Natural killer cell treated with Interleukin-12 subunit alpha and Interleukin-12 subunit beta and Interleukin-15 and Interleukin-18, amount 100 ng/mL, for 72 hours (primary cell): ENCODE results near the gene RMDN2. TPM values are rescaled to one million over a fixed set of nuclear protein-coding genes. Genes with fewer than 3 reads are reported as not detected.

Experiments
- ATAC-seq, 2 donors: fragments of 150-1000 bp; cut with Tn5 transposase in 1 of 2; sonication (Bioruptor Pico), chemical (Tn5 transposase) in 1 of 2; 2 replicates each; pipeline ENCODE4 v1.10.0; 2021
- DNase-seq: peaks from one replicate; pipeline ENCODE4 v3.0.0; 2022; ENCODE audit warnings: low spot score
- H3K27ac Mint-ChIP-seq, 2 donors: 1 replicate in 1 of 2; 2 replicates in 1 of 2; pipeline ENCODE4 v1.8.0; 2022; ENCODE audit warnings: mixed read lengths in 2 of 2, mild to moderate bottlenecking in 1 of 2, moderate library complexity in 1 of 2
- H3K27me3 Mint-ChIP-seq, 2 donors: 1 replicate in 1 of 2; 2 replicates in 1 of 2; pipeline ENCODE4 v1.8.0; 2022; ENCODE audit warnings: mixed read lengths in 2 of 2
- H3K36me3 Mint-ChIP-seq: one replicate; pipeline ENCODE4 v1.8.0; 2022; ENCODE audit warnings: mixed read lengths
- H3K4me1 Mint-ChIP-seq, 2 donors: 1 replicate in 1 of 2; 2 replicates in 1 of 2; pipeline ENCODE4 v1.8.0; 2022; ENCODE audit warnings: low read depth in 2 of 2, mixed read lengths in 2 of 2, mild to moderate bottlenecking in 1 of 2
- H3K4me3 Mint-ChIP-seq: one replicate; pipeline ENCODE4 v1.8.0; 2022; ENCODE audit warnings: mixed read lengths
- H3K9me3 Mint-ChIP-seq: 2 replicates; pipeline ENCODE4 v1.8.0; 2022; ENCODE audit warnings: mixed read lengths
- total RNA-seq, 2 donors: library from RNA; stranded (reverse); gene quantifications; one replicate each; pipeline ENCODE4 v1.2.3, GENCODE V29; 2022

Gene RMDN2
- total RNA-seq, 2 donors from 2014 or later = 3.2 to 5.5 TPM

GRCh38 chr2:37891846-37892435, 33.1 kb upstream of the RMDN2 start:
- DNase-seq (no peak), ATAC-seq (no peak)
- H3K36me3 Mint-ChIP-seq = no peaks in the 10 kb centered on the region
- peak overlapping the region; percentile 51 to 74 for H3K27ac Mint-ChIP-seq
- H3K4me3 Mint-ChIP-seq = peak overlapping the region; percentile 58
- H3K27me3 Mint-ChIP-seq = peaks cover 0 to 7% of the 10 kb centered on the region in 2 donors
- peaks cover 26 to 27% of the 10 kb centered on the region in 2 donors for H3K4me1 Mint-ChIP-seq
- H3K9me3 Mint-ChIP-seq = no peaks in the 10 kb centered on the region

- Mint-ChIP-seq H3K4me1 (peaks cover 26 to 27% of the 10 kb centered on the region in 2 donors), H3K4me3 (peak overlapping the region; percentile 58), H3K27me3 (peaks cover 0 to 7% of the 10 kb centered on the region in 2 donors), H3K36me3 (no peaks in the 10 kb centered on the region), H3K27ac (peak overlapping the region; percentile 51 to 74), H3K9me3 (no peaks in the 10 kb centered on the region)
- no peak for DNase-seq
- ATAC-seq = peak; percentile 64 to 75
Measured at GRCh38 chr2:37892436-37893114, 32.5 kb upstream of the RMDN2 start.

DNA sequence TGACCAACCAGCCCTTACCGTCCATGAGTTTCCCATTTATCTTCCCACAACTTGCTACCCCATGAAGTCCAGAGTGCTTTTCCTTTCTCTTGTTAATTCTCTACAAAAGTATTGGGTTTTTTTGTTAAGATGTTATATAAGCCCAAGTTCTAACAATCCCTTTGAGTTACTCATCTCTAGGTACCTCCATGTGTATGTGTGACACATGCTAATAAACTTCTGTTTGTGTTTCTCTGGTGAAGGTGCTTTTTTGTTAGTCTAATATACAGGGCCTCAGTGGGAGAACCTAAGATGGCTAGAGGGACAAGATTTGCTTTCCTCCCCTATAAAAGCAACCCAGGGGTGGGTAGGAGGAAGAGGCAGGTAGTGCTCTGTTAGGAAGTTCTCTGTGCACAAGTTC, 31.8 kb upstream of the RMDN2 start:
- ATAC-seq = no peak
- Mint-ChIP-seq H3K27me3 (peaks cover 0 to 3% of the 10 kb centered on the region in 2 donors), H3K4me1 (peaks cover 26 to 27% of the 10 kb centered on the region in 2 donors), H3K4me3 (peak overlapping the region; percentile 27), H3K36me3 (no peaks in the 10 kb centered on the region), H3K27ac (peak overlapping the region; percentile 51 to 74), H3K9me3 (no peaks in the 10 kb centered on the region)
- DNase-seq = no peak

- ATAC-seq = no peak
Measured at GRCh38 chr2:37894047-37894446, 31.0 kb upstream of the RMDN2 start.

GRCh38 chr2:37894601-37895000, 30.5 kb upstream of the RMDN2 start:
- H3K9me3 Mint-ChIP-seq = no peaks in the 10 kb centered on the region
- H3K27ac Mint-ChIP-seq = no peak overlapping the region
- H3K36me3 Mint-ChIP-seq = no peaks in the 10 kb centered on the region
- peaks cover 0 to 3% of the 10 kb centered on the region in 2 donors for H3K27me3 Mint-ChIP-seq
- peaks cover 26 to 27% of the 10 kb centered on the region in 2 donors for H3K4me1 Mint-ChIP-seq
- H3K4me3 Mint-ChIP-seq = no peak overlapping the region
- DNase-seq = no peak
- ATAC-seq = no peak

More at GRCh38 chr2:37894047-37894446, 31.0 kb upstream of the RMDN2 start:
- no peaks in the 10 kb centered on the region for H3K36me3 Mint-ChIP-seq
- DNase-seq = no peak
- no peaks in the 10 kb centered on the region for H3K9me3 Mint-ChIP-seq
- H3K27ac Mint-ChIP-seq = peak overlapping the region; percentile 51 to 74
- H3K27me3 Mint-ChIP-seq = peaks cover 0 to 3% of the 10 kb centered on the region in 2 donors
- H3K4me1 Mint-ChIP-seq = peaks cover 26 to 27% of the 10 kb centered on the region in 2 donors
- no peak overlapping the region for H3K4me3 Mint-ChIP-seq

- ATAC-seq (no peak), DNase-seq (no peak)
- Mint-ChIP-seq H3K4me1 (peaks cover 26 to 27% of the 10 kb centered on the region in 2 donors), H3K36me3 (no peaks in the 10 kb centered on the region), H3K27me3 (peaks cover 0 to 3% of the 10 kb centered on the region in 2 donors), H3K4me3 (no peak overlapping the region), H3K9me3 (no peaks in the 10 kb centered on the region), H3K27ac (no peak overlapping the region)
Measured at GRCh38 chr2:37895140-37895539, 29.9 kb upstream of the RMDN2 start.

GRCh38 chr2:37896319-37896718, 28.8 kb upstream of the RMDN2 start:
- Mint-ChIP-seq H3K4me3 (no peak overlapping the region), H3K36me3 (peaks cover 3% of the 10 kb centered on the region), H3K27me3 (no peaks in the 10 kb centered on the region), H3K27ac (no peak overlapping the region), H3K4me1 (peaks cover 24 to 26% of the 10 kb centered on the region in 2 donors), H3K9me3 (no peaks in the 10 kb centered on the region)
- ATAC-seq = no peak
- no peak for DNase-seq

GRCh38 chr2:37897511-37897910, 27.6 kb upstream of the RMDN2 start:
- no peaks in the 10 kb centered on the region for H3K9me3 Mint-ChIP-seq
- no peak for DNase-seq
- peaks cover 13 to 14% of the 10 kb centered on the region in 2 donors for H3K4me1 Mint-ChIP-seq
- H3K36me3 Mint-ChIP-seq = peaks cover 4% of the 10 kb centered on the region
- ATAC-seq = no peak
- H3K27ac Mint-ChIP-seq = no peak overlapping the region
- H3K27me3 Mint-ChIP-seq = no peaks in the 10 kb centered on the region
- no peak overlapping the region for H3K4me3 Mint-ChIP-seq

GRCh38 chr2:37898448-37898847, 26.6 kb upstream of the RMDN2 start:
- no peak overlapping the region for H3K4me3 Mint-ChIP-seq
- no peaks in the 10 kb centered on the region for H3K9me3 Mint-ChIP-seq
- DNase-seq (no peak), ATAC-seq (no peak)
- peaks cover 4% of the 10 kb centered on the region for H3K36me3 Mint-ChIP-seq
- H3K27me3 Mint-ChIP-seq = no peaks in the 10 kb centered on the region
- H3K4me1 Mint-ChIP-seq = peaks cover 4 to 5% of the 10 kb centered on the region in 2 donors
- H3K27ac Mint-ChIP-seq = no peak overlapping the region

DNA sequence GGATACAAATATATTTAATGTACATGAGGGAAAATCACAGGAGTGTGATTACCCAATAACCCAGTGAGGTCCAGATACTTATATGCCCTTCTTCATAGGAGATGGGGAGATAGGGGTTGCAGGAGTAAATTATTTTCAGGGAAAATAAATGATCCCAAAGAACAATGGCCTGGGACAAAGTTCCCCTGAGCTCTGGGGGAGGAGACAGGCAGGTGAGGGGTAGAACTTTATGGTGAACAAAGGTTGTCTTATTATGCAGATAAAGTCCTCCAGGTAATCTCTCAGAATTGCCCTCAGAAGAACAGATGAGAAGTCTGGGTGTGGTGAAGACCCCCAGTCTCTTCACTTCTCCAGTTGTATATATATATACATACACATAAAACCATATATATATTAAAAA, 22.1 kb upstream of the RMDN2 start:
- no peaks in the 10 kb centered on the region for H3K9me3 Mint-ChIP-seq
- no peak overlapping the region for H3K27ac Mint-ChIP-seq
- ATAC-seq = no peak
- no peak for DNase-seq
- H3K4me3 Mint-ChIP-seq = no peak overlapping the region
- H3K27me3 Mint-ChIP-seq = peaks cover 11 to 14% of the 10 kb centered on the region in 2 donors
- H3K36me3 Mint-ChIP-seq = peaks cover 4% of the 10 kb centered on the region
- no peaks in the 10 kb centered on the region for H3K4me1 Mint-ChIP-seq

- no peak overlapping the region for H3K4me3 Mint-ChIP-seq
- peaks cover 4% of the 10 kb centered on the region for H3K36me3 Mint-ChIP-seq
- no peaks in the 10 kb centered on the region for H3K9me3 Mint-ChIP-seq
- no peaks in the 10 kb centered on the region for H3K4me1 Mint-ChIP-seq
- H3K27ac Mint-ChIP-seq = no peak overlapping the region
- H3K27me3 Mint-ChIP-seq = peaks cover 11 to 14% of the 10 kb centered on the region in 2 donors
- DNase-seq = no peak
- no peak for ATAC-seq
Measured at GRCh38 chr2:37904425-37904824, 20.7 kb upstream of the RMDN2 start.

DNA sequence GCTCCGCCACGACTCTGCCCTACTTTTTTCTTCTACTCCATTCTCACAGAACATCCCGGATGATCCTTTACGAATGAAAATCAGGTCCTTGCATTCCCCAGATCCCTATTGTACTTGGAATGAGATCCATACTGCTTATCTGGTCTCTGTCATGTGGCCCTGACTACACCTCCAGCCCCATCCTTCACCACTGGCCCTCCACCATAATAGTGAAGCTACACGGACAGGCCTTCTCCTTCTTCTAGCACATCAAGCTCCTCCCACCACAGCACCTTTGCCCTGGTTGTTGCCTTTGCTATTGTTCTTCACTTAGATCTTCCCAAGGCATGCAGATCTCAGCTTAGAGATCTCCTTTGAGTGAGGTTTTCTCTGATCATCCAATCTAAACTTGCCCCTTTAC, 20.1 kb upstream of the RMDN2 start:
- no peaks in the 10 kb centered on the region for H3K4me1 Mint-ChIP-seq
- ATAC-seq (no peak), DNase-seq (no peak)
- peaks cover 11 to 14% of the 10 kb centered on the region in 2 donors for H3K27me3 Mint-ChIP-seq
- H3K36me3 Mint-ChIP-seq = peaks cover 4% of the 10 kb centered on the region
- no peak overlapping the region for H3K4me3 Mint-ChIP-seq
- H3K9me3 Mint-ChIP-seq = no peaks in the 10 kb centered on the region
- H3K27ac Mint-ChIP-seq = no peak overlapping the region

DNA sequence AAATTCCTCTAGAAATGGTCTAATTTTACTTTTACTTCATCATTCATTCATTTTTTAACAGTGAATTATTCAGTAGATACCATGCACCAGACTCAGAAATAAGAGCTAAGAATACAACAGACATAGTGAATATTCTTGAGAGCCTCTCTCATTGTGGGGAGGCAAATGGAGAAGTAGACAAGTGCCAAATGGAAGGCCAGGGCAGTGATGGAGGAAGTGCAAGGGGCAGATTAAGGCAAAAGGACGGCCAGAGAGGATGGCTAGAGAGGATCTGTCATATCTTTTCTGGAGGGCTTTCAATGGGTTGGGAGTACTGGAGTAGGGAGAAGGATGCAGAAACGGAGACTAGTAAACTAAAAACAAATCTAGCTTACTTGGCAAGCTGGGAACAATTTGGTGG, 19.0 kb upstream of the RMDN2 start:
- DNase-seq = no peak
- Mint-ChIP-seq H3K27ac (no peak overlapping the region), H3K36me3 (peaks cover 3% of the 10 kb centered on the region), H3K9me3 (no peaks in the 10 kb centered on the region), H3K27me3 (peaks cover 11 to 14% of the 10 kb centered on the region in 2 donors), H3K4me3 (no peak overlapping the region), H3K4me1 (no peaks in the 10 kb centered on the region)
- no peak for ATAC-seq

DNA sequence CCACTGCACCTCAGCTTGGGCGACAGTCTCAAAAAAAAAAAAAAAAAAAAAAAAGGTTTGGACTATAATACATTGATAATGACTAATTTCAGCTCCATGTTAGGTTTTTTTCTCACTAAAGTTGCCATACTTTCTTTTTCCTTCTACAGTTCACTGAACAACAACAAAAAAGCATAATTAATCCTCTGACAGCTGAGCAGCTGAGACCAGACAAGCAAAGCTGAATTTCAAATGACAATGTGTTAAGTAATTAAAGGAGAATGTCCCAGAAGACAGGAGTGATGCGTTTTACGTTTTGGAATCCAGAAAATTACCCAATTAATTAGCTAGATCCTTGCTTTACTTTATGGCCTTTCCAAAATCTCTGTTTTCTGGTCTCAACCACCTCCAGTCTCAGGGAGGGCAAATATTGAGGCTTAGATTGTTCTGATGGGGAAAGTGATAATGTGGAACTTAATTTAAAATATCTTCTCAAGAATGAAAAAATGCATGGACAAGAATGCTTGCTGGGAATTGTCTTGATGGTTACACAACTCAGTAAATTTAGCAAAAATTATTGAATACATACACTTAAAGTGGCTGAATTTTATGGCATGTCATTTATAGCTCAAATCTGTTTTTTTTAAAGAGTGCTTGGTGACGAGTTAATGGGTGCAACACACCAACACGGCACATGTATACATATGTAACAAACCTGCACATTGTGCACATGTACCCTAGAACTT, 17.4 kb upstream of the RMDN2 start:
- Mint-ChIP-seq H3K27ac (no peak overlapping the region), H3K4me1 (no peaks in the 10 kb centered on the region), H3K27me3 (peaks cover 11 to 14% of the 10 kb centered on the region in 2 donors), H3K4me3 (no peak overlapping the region), H3K9me3 (no peaks in the 10 kb centered on the region), H3K36me3 (no peaks in the 10 kb centered on the region)
- ATAC-seq (no peak), DNase-seq (no peak)
